Peyer's patch (tissue), 4 donors: ENCODE results near the gene FUS.

ENCODE experiments used
- CTCF ChIP-seq, 6 experiments: fragments of 450-650 bp in 4 of 6; fragments of 200-600 bp in 2 of 6; sonication (generic) in 1 of 6; IDR thresholded peaks; one replicate each; pipeline ENCODE4 v1.5.1; 2017 to 2019; ENCODE audit warnings: antibody characterized with exemption in 6 of 6, mild to moderate bottlenecking in 3 of 6, moderate library complexity in 1 of 6
- POLR2A ChIP-seq, 2 donors: fragments of 450-650 bp; IDR thresholded peaks; one replicate each; pipeline ENCODE4 v1.5.1; 2017; ENCODE audit warnings: antibody characterized with exemption in 2 of 2, mild to moderate bottlenecking in 2 of 2, moderate library complexity in 2 of 2

- no peak for TF ChIP-seq POLR2A (IDR thresholded peaks at IDR 0.05)
- no peak for TF ChIP-seq CTCF (IDR thresholded peaks at IDR 0.05)
Measured at GRCh38 chr16:31206776-31207175, 26.8 kb downstream of the FUS start.
